GM19468 (cell line): ENCODE measurements around the gene NPNT.
"Not testable (repeated sequence)": the region's sequence is repeated elsewhere in the genome, so short reads cannot be mapped to it uniquely, and the experiment has no call there.

Experiments used
- ATAC-seq: cut with Tn5 transposase; IDR thresholded peaks from one replicate; pipeline ENCODE4 v1.9.1; 2021; ENCODE audit warnings: mild to moderate bottlenecking, moderate library complexity, moderate number of reproducible peaks; ENCODE audit not compliant: unreplicated experiment; ENCODE audit errors: extremely low read depth

NPNT gene

GRCh38 chr4:105894660-105895582, at the start of gene NPNT:
Gene NPNT (plus strand): TSS chr4:105895471. CDS start chr4:105895653, 182 bp downstream.
- ATAC-seq, result no peak

GRCh38 chr4:105845559-105845958, 49.7 kb upstream of the NPNT start:
- no peak for ATAC-seq

DNA sequence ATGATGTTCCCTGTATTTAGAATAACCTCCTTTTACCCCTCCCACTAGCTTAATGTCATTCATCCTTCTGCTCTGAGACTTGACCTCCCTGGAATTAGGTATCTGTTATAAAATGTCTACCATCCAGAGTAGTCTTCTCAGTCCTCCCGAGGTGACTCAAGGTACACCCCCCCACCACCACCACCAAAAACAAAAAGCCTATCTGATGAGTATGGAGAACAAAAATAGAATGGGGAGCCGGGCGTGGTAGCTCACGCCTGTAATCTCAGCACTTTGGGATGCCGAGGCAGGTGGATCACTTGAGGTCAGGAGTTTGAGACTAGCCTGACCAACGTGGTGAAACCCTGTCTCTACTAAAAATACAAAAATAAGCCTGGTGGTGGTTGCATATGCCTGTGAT, 46.9 kb upstream of the NPNT start:
- not testable (repeated sequence) for ATAC-seq

DNA sequence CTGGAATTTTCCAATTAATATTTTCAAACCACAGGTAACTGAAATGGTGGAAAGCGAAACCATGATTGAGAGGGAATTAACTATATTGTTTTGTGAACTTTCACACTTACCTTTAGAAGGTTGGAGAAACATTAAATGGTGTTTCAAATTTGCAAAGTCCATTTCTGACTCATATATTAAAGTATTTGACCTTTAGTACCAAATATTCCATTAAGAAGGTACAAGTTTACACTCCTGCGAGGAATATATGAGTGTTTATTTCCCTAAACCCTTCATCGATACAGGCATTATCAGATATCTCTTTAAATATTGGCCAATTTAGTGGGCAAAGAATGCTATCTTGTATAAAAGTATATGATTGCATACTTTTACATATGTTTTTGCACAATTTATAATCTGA, 44.1 kb upstream of the NPNT start:
- ATAC-seq, result no peak

DNA sequence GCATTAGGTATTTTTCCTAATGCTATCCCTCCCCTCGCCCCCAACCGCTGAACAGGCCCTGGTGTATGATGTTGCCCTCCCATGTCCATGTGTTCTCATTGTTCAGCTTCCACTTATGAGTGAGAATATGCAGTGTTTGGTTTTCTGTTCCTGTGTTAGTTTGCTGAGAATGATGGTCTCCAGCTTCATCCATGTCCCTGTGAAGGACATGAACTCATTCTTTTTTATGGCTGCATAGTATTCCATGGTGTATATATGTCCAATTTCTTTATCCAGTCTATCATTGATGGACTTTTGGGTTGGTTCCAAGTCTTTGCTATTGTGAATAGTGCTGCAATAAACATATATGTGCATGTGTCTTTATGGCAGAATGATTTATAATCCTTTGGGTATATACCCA, 43.0 kb upstream of the NPNT start:
- ATAC-seq, result not testable (repeated sequence)

DNA sequence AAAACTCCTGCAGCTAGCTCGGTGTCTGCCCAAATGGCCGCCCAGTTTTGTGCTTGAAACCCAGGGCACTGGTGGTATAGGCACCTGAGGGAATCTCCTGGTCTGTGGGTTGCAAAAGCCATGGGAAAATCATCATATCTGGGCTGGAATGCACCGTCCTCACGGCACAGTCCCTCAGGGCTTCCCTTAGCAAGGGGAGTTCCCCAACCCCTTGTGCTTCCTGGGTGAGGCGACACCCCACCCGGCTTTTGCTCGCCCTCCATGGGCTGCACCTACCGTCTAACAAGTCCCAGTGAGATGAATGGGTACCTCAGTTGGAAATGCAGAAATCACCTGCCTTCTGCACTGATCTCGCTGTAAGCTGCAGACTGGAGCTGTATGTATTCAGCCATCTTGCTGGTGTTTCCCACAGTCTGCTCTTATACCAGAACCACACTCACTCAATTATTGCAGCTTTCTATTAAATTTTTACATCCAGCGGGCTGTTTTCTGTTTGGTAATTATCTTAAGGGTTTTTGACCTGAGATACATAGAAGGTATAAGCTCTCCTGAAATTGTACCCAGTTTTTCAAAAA, 36.7 kb upstream of the NPNT start:
- no peak for ATAC-seq

DNA sequence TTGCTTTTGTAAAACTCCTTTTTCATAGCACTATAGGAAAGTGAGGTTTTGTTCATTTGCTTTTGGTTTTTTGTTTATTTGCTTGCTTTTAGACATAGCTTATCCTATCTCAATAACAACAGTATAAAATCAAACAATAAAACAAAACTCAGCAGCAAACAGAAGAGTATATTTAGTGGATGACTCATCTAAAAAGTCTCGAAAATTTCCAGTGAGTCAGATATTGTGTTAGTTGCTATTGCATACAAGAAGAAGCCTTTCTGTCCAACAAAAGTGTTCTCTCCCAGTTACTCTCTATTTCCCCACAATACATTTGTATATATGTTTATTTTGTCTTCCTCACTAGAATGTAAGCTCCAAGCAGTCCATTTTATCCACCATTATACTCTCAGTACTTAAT, 36.0 kb upstream of the NPNT start:
- ATAC-seq, result no peak

GRCh38 chr4:105870963-105871362, 24.3 kb upstream of the NPNT start:
- ATAC-seq, result no peak

GRCh38 chr4:105871997-105872396, 23.3 kb upstream of the NPNT start:
- ATAC-seq, result no peak

GRCh38 chr4:105875233-105875632, 20.0 kb upstream of the NPNT start:
- ATAC-seq, result no peak

DNA sequence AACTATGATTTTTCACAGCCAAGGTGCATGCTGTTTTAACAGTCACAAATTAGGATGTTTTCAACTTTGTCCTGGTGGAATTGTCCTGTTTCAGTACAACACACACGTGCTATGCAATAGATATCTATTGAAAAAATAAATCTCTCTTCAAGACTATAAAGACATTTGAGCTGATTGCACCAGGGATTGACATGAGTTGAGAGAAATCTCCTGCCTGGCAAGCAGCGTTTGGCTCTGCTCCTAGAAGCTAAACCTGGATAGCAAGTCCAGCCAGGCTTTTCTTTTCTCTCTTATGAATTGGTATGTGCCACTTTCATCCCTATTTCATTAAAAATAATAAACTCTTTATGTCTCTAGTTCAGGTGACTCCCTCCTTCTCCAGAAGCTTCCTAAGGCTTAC, 16.6 kb upstream of the NPNT start:
- no peak for ATAC-seq

DNA sequence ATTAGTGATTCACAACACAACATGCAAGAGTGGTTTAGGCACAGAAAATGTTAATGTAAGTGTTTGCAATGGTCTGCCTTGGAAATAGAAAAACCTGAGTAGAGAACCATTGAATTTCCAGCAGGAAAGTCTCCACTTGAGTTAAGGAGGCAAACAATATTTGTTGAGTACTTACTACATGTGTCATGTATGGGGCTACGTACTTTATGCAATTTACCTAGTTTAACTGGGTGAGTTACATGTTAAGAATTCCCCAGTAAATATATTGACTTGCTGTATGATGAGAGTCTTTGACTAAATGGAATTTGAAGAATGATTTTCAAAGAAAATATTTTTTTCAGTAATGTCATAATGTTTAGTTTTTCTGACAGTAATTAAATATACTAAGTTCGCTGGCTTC, 7.8 kb upstream of the NPNT start:
- no peak for ATAC-seq

DNA sequence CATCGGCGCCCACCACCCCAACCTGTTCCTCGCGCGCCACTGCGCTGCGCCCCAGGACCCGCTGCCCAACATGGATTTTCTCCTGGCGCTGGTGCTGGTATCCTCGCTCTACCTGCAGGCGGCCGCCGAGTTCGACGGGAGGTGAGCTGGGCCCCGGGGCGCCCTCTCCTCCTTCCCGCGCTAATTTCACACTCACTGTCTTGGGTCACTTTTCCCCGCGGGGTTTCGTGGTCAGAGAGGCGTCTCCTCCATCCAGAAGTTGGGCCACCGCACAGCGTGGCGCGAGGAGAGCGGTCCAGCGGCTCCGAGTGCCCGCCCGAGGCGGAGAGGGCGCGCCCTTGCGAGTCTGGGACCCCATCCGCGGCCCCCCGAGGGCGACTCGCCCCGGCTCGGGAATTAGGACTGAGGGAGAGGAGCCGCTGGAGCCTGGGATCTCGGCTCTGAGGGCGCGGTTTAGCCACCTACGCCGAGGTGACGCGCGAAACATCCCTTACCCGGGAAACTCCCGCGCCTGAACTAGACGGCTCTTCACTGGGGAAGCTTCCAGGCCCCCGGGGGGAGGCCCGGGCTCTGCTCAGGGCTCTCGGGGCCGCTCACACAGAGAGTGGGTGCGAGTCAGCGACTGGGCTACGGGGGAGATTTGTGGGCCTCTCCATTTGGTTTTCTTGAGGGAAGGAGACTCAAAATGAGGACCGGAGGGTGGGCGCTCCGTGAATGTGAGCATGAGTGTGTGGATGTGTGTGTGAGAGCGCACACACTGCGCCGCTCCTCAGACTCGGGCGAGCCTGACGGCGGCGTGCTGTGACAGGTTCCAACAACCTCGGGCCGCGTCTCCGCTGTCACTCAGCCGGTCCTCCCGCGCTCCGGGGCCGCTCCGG, 551 bp downstream of the NPNT start:
- ATAC-seq, result no peak

DNA sequence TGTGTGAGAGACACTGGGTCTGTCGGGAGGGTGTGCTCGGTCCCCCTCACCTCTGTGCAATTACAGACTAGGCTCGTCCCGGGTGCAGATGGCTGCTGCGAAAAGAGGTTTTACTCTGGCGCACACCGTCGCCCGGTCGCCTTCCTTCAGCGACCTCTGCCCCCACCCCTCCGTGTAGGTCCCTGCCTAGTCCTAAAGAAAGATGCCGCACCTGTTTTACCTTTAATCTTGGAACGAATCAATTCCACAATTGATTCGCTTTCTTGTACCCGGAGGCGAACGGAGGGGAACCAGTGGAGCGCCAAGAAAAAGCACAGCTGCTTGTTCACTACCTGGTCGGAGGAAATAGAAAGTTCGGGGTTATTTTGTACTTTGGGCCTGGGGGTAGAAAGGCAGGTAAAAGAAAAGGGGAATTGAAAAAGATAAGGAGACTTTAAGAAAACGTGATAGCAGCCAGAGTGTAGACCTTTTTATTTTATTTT, 1.2 kb downstream of the NPNT start:
- no peak for ATAC-seq

GRCh38 chr4:105896984-105897775, 1.9 kb downstream of the NPNT start:
- ATAC-seq, result no peak

DNA sequence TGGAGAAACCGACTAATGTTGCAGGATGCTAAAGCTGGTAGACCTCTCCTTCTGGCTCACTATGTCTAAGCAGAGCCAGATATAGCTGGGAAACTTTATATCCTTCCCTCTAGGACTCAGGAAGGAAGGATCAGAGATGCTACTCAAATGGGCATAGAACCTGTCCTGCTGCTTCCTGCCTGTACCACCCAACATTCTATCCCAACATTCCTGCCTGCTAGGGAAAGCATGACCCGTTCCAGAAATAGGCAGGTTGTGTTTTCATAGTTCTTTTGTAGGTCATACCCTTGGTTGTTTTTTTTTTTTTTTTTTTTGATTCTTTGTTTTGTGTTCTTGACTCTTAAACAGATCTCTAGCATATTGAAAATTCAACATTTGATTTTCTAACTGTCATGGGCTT, 5.3 kb downstream of the NPNT start:
- ATAC-seq, result no peak

DNA sequence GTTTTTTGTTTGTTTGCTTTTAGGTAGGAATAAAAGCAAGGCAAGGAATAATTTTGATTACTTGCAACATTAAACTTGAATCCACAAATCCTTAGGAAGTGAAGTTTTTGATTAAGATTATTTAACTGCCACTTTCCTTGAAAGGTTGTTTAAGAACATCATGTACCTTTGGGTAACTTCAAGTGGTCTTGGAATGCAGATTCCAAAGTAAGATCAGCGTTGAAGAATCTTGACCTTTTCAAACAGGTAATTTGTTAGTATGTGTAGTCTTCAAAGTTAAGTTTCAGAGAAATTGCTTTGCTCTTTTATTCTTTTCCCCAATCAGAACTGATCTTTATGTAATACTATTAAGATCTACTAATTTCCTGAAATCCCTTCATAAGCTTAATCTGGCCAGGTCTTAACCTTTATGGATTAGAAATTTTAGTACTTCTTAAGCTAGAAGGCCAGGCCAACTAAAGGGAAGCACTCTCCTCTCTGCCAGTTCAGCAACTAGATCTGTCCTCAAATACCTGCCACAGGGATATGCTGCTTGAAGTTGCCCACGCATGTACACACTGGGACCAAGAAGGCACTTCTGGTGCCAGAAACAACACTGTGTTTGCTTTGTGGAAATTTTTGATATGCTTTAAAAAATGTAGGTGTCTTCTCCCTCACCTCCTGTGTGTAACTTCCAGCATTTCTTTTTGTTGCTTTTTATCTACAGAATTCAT, 7.4 kb downstream of the NPNT start:
- no peak for ATAC-seq

DNA sequence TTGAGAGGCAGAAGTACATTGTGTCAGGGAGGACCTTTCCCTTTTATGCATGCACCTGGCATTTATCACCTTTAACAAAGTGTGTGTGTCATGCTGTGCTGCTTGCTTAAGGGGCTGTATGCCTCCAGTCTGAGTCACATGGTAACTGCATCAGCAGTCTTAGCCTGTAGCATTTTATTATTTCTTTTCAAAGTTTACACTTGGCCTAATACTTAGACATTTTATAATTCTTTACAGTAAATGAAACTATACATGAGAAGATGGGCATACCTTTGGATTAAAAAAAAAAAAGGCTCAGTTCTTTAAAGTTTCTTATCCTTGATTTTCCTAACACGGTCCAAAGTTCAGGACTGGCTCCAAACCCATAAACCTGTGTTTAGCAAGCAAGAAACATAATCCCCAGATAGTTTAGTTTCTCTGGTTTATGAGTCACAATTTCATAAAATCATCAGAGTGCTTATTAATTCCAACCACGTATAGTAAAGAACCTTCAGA, 14.6 kb downstream of the NPNT start:
- ATAC-seq, result no peak

DNA sequence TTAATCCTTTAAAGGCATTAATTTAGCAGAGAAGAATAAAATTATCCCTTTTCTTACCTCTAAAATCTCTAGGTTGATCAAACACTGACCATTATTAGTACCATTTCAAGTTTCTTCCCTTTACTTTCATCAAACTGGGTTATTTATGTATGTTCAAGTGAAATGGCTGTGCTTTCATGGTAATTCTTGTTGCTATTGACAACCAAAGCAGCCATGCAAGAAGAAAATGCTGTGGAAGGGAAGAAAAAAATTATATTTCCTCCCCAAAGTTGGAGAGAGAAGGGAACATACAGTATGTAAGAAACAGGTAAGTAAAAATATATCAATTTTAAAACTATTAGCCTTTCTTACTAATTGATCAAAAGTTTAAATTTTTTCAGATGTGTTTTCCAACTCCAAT, 16.2 kb downstream of the NPNT start:
- no peak for ATAC-seq
